ENCODE measurements around the gene CALCOCO2.

Gene CALCOCO2

GRCh38 chr17:48873696-48874443 lies 43.0 kb downstream of the CALCOCO2 start:
- no peak for DNase-seq

- peak; percentile 51 for DNase-seq
Measured at GRCh38 chr17:48878920-48879898, 48.4 kb downstream of the CALCOCO2 start.

GRCh38 chr17:48882272-48882671 lies 51.4 kb downstream of the CALCOCO2 start:
- no peak for DNase-seq

DNA sequence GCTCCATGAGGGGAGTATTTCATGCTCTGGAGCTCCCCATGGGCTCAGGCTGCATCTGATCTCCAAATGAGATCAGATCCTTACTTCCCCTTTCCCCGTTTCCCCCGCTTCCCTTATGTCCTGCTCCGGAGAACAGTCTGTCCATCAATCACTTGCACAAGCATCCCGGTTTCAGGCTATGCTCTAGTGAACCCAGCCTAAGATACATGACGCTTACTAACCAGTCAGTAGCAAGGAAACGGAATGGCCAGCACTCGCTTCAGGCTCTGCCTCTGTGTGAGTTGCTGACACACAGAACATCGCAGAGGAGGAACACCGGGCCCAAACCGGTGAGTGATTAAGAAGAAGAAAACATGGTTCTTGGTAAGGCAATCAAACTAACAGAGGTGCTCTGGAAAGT lies 52.3 kb downstream of the CALCOCO2 start:
- DNase-seq: no peak

GRCh38 chr17:48890086-48890485 lies 59.3 kb downstream of the CALCOCO2 start:
- DNase-seq: no peak

- no peak for DNase-seq
Measured at GRCh38 chr17:48892940-48893645, 62.3 kb downstream of the CALCOCO2 start.

DNA sequence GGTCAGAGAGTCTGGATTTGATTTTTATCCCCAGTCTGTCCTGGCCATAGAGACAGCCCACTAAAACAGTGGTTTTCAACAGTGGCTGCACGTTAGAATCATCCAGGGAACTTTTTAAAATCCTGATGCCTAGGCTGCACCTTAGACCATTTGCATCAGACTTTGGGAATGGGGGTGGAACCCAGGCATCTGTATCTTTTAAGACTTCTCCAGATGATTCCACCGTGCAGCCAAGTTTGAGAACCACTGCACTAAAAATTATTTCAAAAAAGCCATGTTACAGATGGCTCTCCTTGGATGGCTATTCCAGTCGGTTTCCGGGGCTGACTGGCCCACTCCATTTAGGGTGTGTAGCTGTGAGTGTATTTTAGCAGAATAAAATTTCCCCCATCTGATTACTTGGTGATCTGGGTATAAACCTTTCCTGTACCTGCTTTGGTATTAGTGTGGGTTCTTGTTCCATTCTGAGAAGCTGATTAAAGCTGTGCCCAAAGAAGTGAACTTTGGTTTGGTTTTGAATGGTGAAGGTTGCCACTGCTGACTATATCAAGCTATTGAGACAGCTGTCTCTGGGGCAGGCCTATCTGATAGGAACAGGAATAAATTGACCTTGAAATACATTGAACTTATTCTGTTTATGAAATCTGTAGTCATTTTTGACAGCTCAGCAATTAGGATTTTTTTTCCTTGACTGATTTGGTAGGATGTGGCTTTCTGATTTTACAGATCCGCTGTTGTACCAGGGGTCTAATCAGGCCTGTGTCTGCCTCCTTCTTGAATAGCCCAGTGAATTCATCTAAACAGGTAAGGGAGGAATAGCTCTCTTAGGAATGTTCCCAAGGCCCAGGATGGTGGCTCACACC lies 63.0 kb downstream of the CALCOCO2 start:
- no peak for DNase-seq

DNA sequence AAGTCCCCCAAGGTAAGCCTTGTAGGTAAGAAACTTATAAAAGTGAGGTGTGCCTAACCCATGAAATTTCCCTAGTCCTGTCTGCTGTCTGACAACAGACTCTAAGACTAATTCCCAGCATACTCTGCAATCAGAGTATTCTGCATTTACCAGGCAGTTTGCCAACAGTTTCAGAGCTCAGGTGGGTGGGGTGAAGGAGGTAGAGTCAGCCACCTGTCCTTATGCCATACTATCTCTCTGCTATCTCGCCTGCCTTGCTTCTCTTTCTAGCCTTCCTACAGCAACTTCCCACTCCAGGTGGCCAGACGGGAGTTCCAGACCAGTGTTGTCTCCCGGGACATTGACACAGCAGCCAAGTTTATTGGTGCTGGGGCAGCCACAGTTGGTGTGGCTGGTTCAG lies 64.1 kb downstream of the CALCOCO2 start:
- DNase-seq: no peak

GRCh38 chr17:48901241-48901640 lies 70.4 kb downstream of the CALCOCO2 start:
- DNase-seq: no peak

DNA sequence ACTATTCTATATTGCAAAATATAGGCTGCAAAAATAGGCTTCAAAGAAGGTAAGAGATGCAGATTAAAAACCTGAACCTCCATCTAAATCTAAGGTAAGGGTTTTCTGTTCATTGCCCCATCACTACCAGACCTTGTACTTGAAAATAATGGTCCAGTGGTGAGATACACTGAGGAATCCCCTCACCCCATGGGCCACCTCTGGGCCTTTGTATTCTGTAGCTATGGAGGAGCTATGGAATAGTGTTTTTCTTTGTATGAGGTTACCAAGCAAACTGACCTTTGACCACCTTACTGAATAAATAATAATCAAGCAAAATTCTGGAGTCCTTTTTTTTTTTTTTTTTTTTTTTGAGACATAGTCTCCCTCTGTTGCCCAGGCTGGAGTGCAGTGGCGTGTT lies 72.6 kb downstream of the CALCOCO2 start:
- DNase-seq: no peak

- no peak for DNase-seq
Measured at GRCh38 chr17:48904428-48904827, 73.6 kb downstream of the CALCOCO2 start.

- no peak for DNase-seq
Measured at GRCh38 chr17:48905987-48906515, 75.2 kb downstream of the CALCOCO2 start.

DNA sequence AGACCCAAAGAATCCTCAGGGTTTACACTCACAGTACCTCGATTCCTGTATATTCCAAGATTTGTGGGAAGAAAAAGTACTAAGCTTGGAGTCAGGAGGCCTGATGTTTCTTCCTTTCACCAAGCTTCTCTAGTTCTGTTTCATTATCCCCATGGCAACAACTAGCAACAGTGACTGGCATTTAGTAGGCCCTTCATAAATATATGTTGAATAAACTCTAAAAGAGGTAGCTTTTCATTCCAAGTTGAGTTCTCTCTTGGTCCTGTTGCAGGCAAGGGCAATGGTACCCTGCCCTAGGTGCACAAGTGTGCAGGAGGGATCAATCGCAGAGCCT lies 76.8 kb downstream of the CALCOCO2 start:
- DNase-seq: no peak

GRCh38 chr17:48908047-48908843 lies 77.4 kb downstream of the CALCOCO2 start, which contains the start of gene UBE2Z:
UBE2Z (plus strand) TSS chr17:48908407; CDS start chr17:48908504, 97 bp downstream.
- peak; percentile 53 for DNase-seq

DNA sequence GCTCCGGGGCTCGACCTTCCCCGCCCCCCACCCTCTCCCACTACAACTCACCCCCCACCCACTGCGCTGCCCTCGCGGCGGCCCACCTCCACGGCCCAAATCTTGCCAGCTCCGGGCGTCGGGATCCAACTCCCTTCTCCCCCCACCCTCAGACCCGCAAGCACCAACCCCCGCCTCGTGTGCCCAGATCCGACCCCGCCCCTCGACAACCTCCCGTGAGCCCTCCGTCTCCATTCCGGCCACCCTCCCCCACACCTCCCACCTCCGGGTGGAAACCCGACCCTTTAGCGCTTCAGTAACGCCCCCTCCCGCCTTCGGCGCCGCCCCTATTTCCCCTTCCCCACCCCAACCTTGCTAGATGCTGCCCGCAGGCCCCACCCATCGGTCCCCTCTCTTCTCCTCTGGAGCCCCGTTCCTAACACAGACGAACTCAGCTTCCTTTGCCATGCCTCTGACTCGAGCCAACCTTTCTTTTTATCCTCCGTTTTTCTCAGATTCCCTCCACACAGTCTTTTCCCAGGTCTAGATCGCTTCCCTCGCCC lies 78.1 kb downstream of the CALCOCO2 start:
- DNase-seq: peak; percentile 25

DNA sequence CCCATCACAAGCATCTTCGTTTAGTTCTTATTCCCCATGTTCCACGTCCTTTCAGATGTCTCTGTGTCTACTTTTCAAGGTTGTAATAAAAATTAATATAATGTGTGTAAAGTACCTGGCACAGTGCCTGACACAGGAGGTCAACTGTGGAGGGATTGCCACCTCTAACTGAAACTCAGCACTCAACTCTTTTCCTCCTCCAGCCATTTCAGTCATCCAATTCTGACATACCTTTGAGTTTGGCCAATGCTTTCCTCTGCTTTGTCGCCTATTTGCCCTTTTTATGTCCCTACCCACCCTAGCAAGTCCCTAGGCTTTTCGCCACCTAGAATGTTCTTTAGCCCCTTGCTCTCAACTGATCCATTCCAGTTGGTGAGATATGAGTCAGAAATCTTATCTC lies 78.9 kb downstream of the CALCOCO2 start:
- no peak for DNase-seq

- peak; percentile 54 for DNase-seq
Measured at GRCh38 chr17:48910370-48910769, 79.5 kb downstream of the CALCOCO2 start.

- DNase-seq: no peak
Measured at GRCh38 chr17:48912476-48912875, 81.6 kb downstream of the CALCOCO2 start.

Data from NCI-H2029 treated with DMSO at 0.1 percent for 48 hours (cell line).